DMS 273 (cell line): ENCODE results near the gene XYLT1.
A peak's percentile ranks its signal among the peaks of the same experiment; 100 is the strongest.
"Not testable (repeated sequence)": the region's sequence is repeated elsewhere in the genome, so short reads cannot be mapped to it uniquely, and the experiment has no call there.

Source experiments
- DNase-seq: peaks from one replicate; lab custom pipeline; 2025; ENCODE audit not compliant: unreplicated experiment; lab: John Stamatoyannopoulos, UW

The XYLT1 gene

DNA sequence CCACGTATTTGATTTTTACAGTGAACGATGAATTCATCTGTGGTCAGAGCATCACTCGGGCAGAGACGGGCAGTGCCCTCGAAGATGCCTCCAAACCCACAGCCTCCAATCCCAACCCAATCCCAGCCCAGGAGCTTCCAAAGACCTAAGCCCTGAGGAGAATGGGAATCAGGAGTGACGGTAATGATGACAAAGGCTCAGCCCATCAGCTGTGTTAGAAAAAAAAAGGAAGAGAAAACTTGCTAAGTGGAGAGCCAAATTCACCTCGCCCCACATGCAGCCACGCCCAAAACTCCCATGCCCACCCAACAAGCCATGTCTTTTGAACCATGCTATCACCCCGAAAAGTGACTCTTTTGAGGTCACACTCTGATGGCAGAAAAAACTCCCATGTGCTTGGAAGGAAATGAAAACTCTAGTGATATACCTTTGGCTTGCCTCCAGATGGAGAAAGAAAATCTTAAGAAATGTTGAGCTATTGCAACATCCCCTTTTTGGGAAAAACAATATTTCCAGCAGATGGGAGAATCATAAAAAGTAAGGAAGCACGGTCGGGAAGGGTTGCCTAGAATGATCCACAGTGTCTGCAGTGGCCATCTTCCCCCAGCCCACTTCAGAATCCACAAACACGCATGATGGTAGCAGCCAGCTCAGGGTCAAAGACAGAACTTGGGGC is 37.7 kb downstream of the XYLT1 start:
- no peak for DNase-seq

DNA sequence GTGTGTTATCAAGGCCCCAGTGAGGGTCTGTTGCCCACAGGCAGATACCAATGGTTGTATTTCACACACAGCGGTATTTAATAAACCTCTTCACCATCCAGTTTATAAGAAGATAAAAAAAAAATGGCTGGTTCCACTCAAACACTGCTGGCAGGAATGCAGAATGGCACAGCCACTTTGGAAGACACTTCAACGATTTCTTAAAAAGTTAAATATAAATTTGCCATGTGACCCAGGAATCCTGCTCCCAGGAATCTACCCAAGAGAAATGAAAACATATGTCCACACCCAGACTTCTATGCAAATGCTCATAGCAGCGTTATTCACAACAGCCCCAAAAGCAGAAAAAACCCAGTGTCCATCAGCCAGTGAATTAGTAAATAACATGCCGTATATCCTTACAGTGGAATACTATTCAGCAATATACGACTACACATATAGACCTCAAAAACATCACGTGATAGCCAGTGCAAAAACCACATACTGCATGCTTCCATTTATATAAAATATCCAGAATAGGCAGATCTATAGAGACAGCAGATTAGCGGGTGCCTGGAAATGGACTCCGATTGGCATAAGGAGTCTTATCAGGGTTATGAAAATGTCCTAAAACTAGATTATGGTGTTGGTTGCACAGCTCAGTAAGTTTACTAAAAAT is 38.7 kb downstream of the XYLT1 start:
- DNase-seq, result no peak

DNA sequence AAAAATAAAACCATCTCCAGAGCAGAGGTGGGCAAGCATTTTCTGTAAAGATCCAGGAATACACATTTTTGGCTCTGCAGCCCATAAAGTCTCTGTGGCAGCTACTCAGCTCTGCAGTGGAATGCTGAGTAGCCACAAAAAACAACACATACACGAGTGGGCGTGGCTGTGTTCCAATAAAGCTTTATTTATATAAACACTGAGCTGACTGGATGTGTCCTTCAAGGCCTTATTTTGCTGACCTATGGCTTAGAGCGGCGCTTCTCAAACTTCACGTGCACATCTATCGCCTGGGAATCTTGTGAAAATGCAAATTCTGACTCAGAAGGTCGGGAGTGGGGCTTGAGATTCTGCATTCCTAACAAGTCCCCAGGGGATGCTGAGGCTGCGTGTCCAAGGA is 39.7 kb downstream of the XYLT1 start:
- no peak for DNase-seq

DNA sequence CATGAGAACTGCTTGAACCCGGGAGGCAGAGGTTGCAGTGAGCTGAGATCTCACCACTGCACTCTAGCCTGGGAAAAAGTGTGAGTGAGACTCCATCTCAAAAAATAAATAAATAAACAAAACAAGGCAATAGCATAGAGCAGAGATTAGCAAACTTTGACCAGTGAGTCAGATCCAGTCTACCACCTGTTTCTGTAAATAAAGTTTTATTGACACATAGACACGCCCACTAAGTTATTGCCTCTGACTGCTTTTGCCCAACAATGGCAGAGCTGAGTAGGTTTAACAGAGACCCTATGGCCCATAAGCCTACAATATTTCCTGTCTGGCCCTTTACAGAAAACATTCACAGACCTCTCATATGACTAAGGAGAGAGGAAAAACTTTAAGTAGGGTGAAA is 44.3 kb downstream of the XYLT1 start:
- DNase-seq, result no peak

DNA sequence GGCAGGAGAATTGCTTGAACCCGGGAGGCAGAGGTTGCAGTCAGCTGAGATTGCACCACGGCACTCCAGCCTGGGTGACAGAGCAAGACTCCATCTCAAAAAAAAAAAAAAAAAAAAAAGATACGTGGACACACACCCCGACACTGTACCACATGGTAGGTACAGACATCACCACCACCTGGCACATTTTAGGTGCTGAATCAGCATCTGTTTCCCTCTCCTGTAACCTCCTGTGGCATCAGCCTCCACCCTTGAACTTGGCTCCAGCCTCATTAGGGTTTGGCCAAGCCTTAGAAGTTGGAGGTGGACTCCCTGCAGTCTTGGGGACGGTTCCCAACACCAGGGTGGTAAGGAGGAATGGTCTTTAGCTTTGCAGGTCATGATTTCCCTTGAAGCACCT is 46.0 kb downstream of the XYLT1 start:
- DNase-seq, result peak; percentile 28

GRCh38 chr16:17423221-17423620 is 47.5 kb downstream of the XYLT1 start:
- DNase-seq, result no peak

- no peak for DNase-seq
These were observed 49.9 kb downstream of the XYLT1 start for GRCh38 chr16:17420816-17421215.

- DNase-seq, result no peak
These were observed 51.5 kb downstream of the XYLT1 start for GRCh38 chr16:17419266-17419665.

GRCh38 chr16:17417740-17418139 is 53.0 kb downstream of the XYLT1 start:
- DNase-seq, result no peak

- no peak for DNase-seq
These were observed 54.1 kb downstream of the XYLT1 start for GRCh38 chr16:17416461-17417311.

- no peak for DNase-seq
These were observed 55.8 kb downstream of the XYLT1 start for GRCh38 chr16:17414916-17415315.

DNA sequence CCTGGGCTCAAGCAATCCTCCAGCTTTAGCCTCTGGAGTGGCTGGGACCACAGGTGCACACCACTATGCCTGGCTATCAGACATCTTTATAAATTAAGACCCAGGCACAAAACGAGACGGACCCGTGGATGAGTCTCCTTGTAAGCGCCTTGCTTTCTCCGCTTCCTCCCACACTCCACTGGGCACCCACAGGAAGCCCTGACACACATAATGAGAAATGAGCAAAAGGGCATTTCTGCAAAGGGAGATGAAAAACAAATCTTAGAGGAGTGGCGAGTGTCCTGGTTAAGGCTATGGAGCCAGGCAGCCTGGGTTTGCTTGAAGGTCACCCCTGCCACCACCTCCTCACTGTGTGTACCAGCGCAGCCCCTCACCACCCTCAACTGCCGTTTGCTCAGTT is 56.3 kb downstream of the XYLT1 start:
- no peak for DNase-seq

DNA sequence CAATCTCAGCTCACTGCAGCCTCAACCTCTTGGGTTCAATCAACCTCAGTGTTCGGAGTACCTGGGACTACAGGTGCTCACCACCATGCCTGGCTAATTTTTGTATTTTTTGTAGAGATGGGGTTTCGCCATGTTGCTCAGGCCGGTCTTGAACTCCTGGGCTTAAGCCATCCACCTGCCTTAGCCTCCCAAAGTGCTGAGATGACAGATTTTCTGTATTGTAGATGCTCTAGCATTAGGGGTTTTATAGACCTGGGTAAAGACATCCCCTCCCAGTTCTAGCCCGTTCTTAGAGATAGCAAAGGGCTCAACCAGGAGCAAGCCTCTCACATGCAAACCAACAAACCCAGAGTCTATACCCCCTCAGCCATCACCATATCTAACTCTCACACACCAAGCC is 57.3 kb downstream of the XYLT1 start:
- no peak for DNase-seq

- DNase-seq, result no peak
These were observed 58.0 kb downstream of the XYLT1 start for GRCh38 chr16:17412791-17413190.

DNA sequence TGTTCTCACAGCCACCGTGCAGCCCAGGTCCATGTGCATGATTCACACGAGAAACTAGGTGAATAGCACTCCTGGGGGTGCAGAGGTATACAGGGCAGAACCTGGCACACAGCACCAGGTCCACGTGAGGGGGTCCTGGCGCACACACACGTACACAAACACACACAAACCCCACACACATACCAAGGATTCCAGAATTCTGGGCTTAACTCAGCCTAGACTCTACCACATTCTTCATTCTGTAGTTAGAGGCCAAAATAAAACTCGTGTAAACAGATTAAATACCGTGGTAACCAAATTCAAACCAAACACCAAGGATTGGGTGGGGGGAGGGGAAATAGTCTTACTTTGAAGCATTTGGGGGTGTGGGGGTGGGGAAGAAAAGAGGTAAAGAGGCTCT is 58.5 kb downstream of the XYLT1 start:
- no peak for DNase-seq

- DNase-seq, result no peak
These were observed 59.5 kb downstream of the XYLT1 start for GRCh38 chr16:17411263-17411662.

DNA sequence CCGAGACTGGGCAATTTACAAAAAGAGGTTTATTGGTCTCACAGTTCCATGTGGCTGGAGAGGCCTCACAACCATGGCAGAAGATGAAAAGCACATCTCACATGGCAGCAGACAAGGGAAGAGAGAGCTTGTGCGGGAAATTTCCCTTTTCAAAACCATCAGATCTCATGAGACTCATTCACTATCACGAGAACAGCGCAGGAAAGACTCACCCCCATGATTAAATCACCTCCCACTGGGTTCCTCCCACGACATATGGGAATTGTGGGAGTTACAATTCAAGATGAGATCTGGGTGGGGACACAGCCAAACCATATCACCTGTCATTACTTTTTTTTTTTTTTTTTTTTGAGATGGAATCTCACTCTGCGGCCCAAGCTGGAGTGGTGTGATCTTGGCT is 60.4 kb downstream of the XYLT1 start:
- not testable (repeated sequence) for DNase-seq

GRCh38 chr16:17409894-17410293 is 60.9 kb downstream of the XYLT1 start:
- DNase-seq, result no peak

DNA sequence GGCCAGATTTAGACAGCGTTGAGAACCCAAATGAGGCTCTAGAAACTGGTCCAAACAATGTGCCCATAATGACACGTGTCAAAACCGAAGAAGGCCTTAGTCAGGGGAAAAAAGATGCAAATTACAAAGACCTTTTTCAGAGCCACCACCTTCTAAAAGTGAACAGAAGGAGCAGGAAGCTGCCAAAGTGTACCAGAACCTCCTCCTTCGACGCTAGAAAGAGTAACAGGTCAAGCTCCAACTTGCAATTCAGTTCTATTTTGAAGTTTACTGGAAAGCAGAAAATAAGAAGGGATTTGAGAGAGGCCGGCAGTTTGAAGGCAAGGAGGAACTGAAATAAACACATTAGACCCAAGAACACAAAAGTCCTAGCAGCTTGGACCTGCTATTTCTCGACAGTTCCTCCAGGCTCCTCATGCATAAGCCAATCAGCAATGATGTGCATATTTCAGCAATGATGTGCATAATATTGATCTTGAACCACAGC is 61.8 kb downstream of the XYLT1 start:
- DNase-seq, result peak; percentile 23

- no peak for DNase-seq
These were observed 62.5 kb downstream of the XYLT1 start for GRCh38 chr16:17408296-17408695.

DNA sequence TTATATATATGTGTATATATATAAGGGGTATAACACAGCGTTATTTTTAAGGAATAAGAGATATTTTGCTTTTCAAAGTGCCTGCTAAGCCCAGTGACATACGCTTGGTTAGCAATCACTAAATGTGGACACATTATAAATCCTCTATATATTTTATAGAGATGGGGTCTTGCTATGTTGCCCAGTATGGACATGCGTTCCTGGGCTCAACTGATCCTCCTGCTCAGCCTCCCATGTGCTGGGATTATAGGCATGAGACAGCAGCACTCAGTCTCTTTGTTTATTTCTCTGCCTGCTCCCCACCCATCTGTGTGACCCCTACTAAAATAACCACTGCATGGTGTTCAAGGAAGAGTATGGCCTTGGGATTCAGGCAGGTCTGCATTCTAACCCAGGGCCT is 63.4 kb downstream of the XYLT1 start:
- no peak for DNase-seq
